Measurements from ENCODE around the gene MAX.

Gene MAX

DNA sequence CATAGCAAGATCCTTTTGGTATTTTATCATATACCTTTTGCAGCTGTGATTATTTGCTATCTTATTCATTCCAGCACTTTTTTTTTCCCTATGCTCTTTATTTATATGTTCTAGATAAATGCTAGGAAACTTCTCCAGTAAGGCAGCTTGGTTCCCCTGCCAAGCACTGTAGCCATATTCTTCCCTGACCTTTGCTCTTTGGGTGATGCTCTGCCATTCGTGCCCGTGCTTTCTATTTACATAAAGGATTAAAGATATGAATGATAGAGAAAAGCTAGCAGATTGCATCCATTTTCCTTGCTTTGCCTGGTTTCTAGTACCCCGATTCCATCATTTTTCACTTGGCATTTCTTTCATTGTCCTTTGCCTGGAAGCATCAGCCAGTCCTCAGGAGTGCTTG, 73.4 kb downstream of the MAX start:
- Histone ChIP-seq H3K4me2 (no peak overlapping the region), H3K9ac (no peak overlapping the region), H3K36me3 (ENCODE audit: insufficient read depth) (no peaks in the 10 kb centered on the region), H3K4me3 (IDR thresholded peaks at IDR 0.05; ENCODE audit: insufficient read depth, low read depth, low read length) (no peak overlapping the region), H2AFZ (ENCODE audit: low read depth) (no peak overlapping the region), H3K27me3 (ENCODE audit: insufficient read depth, low read depth) (no peaks in the 10 kb centered on the region), H4K20me1 (ENCODE audit: insufficient read depth) (no peaks in the 10 kb centered on the region), H3K4me1 (ENCODE audit: low read depth, poor library complexity, severe bottlenecking) (no peaks in the 10 kb centered on the region), H3K79me2 (ENCODE audit: insufficient read depth, low read depth) (no peaks in the 10 kb centered on the region), H3K27ac (no peak overlapping the region)
- TF ChIP-seq, protein P1, sequence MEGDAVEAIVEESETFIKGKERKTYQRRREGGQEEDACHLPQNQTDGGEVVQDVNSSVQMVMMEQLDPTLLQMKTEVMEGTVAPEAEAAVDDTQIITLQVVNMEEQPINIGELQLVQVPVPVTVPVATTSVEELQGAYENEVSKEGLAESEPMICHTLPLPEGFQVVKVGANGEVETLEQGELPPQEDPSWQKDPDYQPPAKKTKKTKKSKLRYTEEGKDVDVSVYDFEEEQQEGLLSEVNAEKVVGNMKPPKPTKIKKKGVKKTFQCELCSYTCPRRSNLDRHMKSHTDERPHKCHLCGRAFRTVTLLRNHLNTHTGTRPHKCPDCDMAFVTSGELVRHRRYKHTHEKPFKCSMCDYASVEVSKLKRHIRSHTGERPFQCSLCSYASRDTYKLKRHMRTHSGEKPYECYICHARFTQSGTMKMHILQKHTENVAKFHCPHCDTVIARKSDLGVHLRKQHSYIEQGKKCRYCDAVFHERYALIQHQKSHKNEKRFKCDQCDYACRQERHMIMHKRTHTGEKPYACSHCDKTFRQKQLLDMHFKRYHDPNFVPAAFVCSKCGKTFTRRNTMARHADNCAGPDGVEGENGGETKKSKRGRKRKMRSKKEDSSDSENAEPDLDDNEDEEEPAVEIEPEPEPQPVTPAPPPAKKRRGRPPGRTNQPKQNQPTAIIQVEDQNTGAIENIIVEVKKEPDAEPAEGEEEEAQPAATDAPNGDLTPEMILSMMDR (conservative IDR thresholded peaks at IDR 0.05; ENCODE audit: low read depth, low read length): no peak

- Histone ChIP-seq H3K9ac (no peak overlapping the region), H2AFZ (ENCODE audit: low read depth) (no peak overlapping the region), H3K36me3 (ENCODE audit: insufficient read depth) (no peaks in the 10 kb centered on the region)
Observed at GRCh38 chr14:65027127-65027799, 75.1 kb downstream of the MAX start.

GRCh38 chr14:65026526-65026925, 75.8 kb downstream of the MAX start:
- Histone ChIP-seq H3K36me3 (ENCODE audit: insufficient read depth) (no peaks in the 10 kb centered on the region), H3K9ac (no peak overlapping the region), H3K79me2 (ENCODE audit: insufficient read depth, low read depth) (no peaks in the 10 kb centered on the region), H3K4me1 (ENCODE audit: low read depth, poor library complexity, severe bottlenecking) (no peaks in the 10 kb centered on the region), H3K27ac (no peak overlapping the region), H4K20me1 (ENCODE audit: insufficient read depth) (no peaks in the 10 kb centered on the region), H2AFZ (ENCODE audit: low read depth) (no peak overlapping the region), H3K4me2 (no peak overlapping the region), H3K27me3 (ENCODE audit: insufficient read depth, low read depth) (no peaks in the 10 kb centered on the region), H3K4me3 (IDR thresholded peaks at IDR 0.05; ENCODE audit: insufficient read depth, low read depth, low read length) (no peak overlapping the region)
- TF ChIP-seq, protein P1 (conservative IDR thresholded peaks at IDR 0.05; ENCODE audit: low read depth, low read length): no peak

More at GRCh38 chr14:65027127-65027799, 75.1 kb downstream of the MAX start:
- Histone ChIP-seq H3K4me2 (no peak overlapping the region), H3K4me1 (ENCODE audit: low read depth, poor library complexity, severe bottlenecking) (no peaks in the 10 kb centered on the region), H3K4me3 (IDR thresholded peaks at IDR 0.05; ENCODE audit: insufficient read depth, low read depth, low read length) (no peak overlapping the region), H3K27ac (no peak overlapping the region), H3K79me2 (ENCODE audit: insufficient read depth, low read depth) (no peaks in the 10 kb centered on the region), H3K27me3 (ENCODE audit: insufficient read depth, low read depth) (no peaks in the 10 kb centered on the region), H4K20me1 (ENCODE audit: insufficient read depth) (no peaks in the 10 kb centered on the region)
- TF ChIP-seq, protein P1 (conservative IDR thresholded peaks at IDR 0.05; ENCODE audit: low read depth, low read length): no peak

- no peaks in the 10 kb centered on the region for H4K20me1 ChIP-seq (ENCODE audit: insufficient read depth)
Observed at GRCh38 chr14:65025818-65026217, 76.5 kb downstream of the MAX start.

More at GRCh38 chr14:65025818-65026217, 76.5 kb downstream of the MAX start:
- H3K27me3 ChIP-seq (ENCODE audit: insufficient read depth, low read depth): no peaks in the 10 kb centered on the region
- no peak overlapping the region for H2AFZ ChIP-seq (ENCODE audit: low read depth)
- H3K9ac ChIP-seq: no peak overlapping the region
- H3K27ac ChIP-seq: no peak overlapping the region
- TF ChIP-seq, protein P1 (conservative IDR thresholded peaks at IDR 0.05; ENCODE audit: low read depth, low read length): no peak
- no peaks in the 10 kb centered on the region for H3K79me2 ChIP-seq (ENCODE audit: insufficient read depth, low read depth)
- no peaks in the 10 kb centered on the region for H3K4me1 ChIP-seq (ENCODE audit: low read depth, poor library complexity, severe bottlenecking)
- H3K36me3 ChIP-seq (ENCODE audit: insufficient read depth): no peaks in the 10 kb centered on the region
- no peak overlapping the region for H3K4me2 ChIP-seq
- H3K4me3 ChIP-seq (IDR thresholded peaks at IDR 0.05; ENCODE audit: insufficient read depth, low read depth, low read length): no peak overlapping the region
